Measurements from ENCODE around the gene WDR31.
A peak's percentile ranks its signal among the peaks of the same experiment; 100 is the strongest.
"Not testable (repeated sequence)": the region's sequence is repeated elsewhere in the genome, so short reads cannot be mapped to it uniquely, and the experiment has no call there.

The WDR31 gene

GRCh38 chr9:113340011-113340699 is at the start of gene WDR31:
TSS of gene WDR31 (minus strand) at chr9:113340275. CDS start at chr9:113332022, 8,253 bp downstream.
- DNase-seq (ENCODE audit: low read depth in 2 of 2): peak; percentile 74

- DNase-seq (ENCODE audit: low read depth in 2 of 2): no peak
Measured at GRCh38 chr9:113389451-113389850, 49.4 kb upstream of the WDR31 start.

- no peak for DNase-seq (ENCODE audit: low read depth in 2 of 2)
Measured at GRCh38 chr9:113388833-113389232, 48.8 kb upstream of the WDR31 start.

GRCh38 chr9:113387560-113388230 is 47.6 kb upstream of the WDR31 start:
- no peak for DNase-seq (ENCODE audit: low read depth in 2 of 2)

GRCh38 chr9:113386571-113387393 is 46.7 kb upstream of the WDR31 start:
- no peak for DNase-seq (ENCODE audit: low read depth in 2 of 2)

- no peak for DNase-seq (ENCODE audit: low read depth in 2 of 2)
Measured at GRCh38 chr9:113381909-113382411, 41.9 kb upstream of the WDR31 start.

- DNase-seq (ENCODE audit: low read depth in 2 of 2): not testable (repeated sequence)
Measured at GRCh38 chr9:113381441-113381840, 41.4 kb upstream of the WDR31 start.

- no peak for DNase-seq (ENCODE audit: low read depth in 2 of 2)
Measured at GRCh38 chr9:113380869-113381378, 40.8 kb upstream of the WDR31 start.

- not testable (repeated sequence) for DNase-seq (ENCODE audit: low read depth in 2 of 2)
Measured at GRCh38 chr9:113379829-113380210, 39.7 kb upstream of the WDR31 start.

GRCh38 chr9:113379094-113379828 is 39.2 kb upstream of the WDR31 start:
- not testable (repeated sequence) for DNase-seq (ENCODE audit: low read depth in 2 of 2)

- peak; percentile 31 to 38 for DNase-seq (ENCODE audit: low read depth in 2 of 2)
Measured at GRCh38 chr9:113376634-113377567, 36.8 kb upstream of the WDR31 start, which contains the start of gene HDHD3. TSS of gene HDHD3 (minus strand) at chr9:113376986. CDS start at chr9:113374354, 2,632 bp downstream.

- DNase-seq (ENCODE audit: low read depth in 2 of 2): no peak
Measured at GRCh38 chr9:113375057-113376023, 35.3 kb upstream of the WDR31 start.

GRCh38 chr9:113373676-113374392 is 33.8 kb upstream of the WDR31 start:
- no peak for DNase-seq (ENCODE audit: low read depth in 2 of 2)

GRCh38 chr9:113373256-113373655 is 33.2 kb upstream of the WDR31 start:
- DNase-seq (ENCODE audit: low read depth in 2 of 2): no peak

- DNase-seq (ENCODE audit: low read depth in 2 of 2): no peak
Measured at GRCh38 chr9:113372059-113372458, 32.0 kb upstream of the WDR31 start.

- DNase-seq (ENCODE audit: low read depth in 2 of 2): no peak
Measured at GRCh38 chr9:113370806-113371325, 30.8 kb upstream of the WDR31 start.

- DNase-seq (ENCODE audit: low read depth in 2 of 2): no peak
Measured at GRCh38 chr9:113369855-113370140, 29.7 kb upstream of the WDR31 start.

All from fibroblast of skin of left quadriceps (primary cell).